SJCRH30 (cell line): ENCODE measurements around the gene ATP8B1. TPM values are rescaled to one million over a fixed set of nuclear protein-coding genes. Genes with fewer than 3 reads are reported as not detected.

Experiments used
- total RNA-seq: library from RNA; depleted of rRNA; stranded (reverse); fragments of >200 nt; shearing (Covaris generic); gene quantifications from 2 replicates; pipeline ENCODE4 v1.2.3, GENCODE V29; 2014; rRNA removed

Gene ATP8B1
- total RNA-seq, 1 experiment from 2014 or later: not detected

Other genes starting within 250 kb of the ATP8B1 start
- 11.8 and 12.6 TPM in 2 replicates for gene FECH, start 216.6 kb downstream of the ATP8B1 start, total RNA-seq
- gene NARS1, start 181.5 kb downstream of the ATP8B1 start, total RNA-seq: 83.8 and 90.8 TPM in 2 replicates
- 26.0 and 29.3 TPM in 2 replicates for gene NEDD4L, start 240.9 kb upstream of the ATP8B1 start, total RNA-seq